MCF 10A (cell line): ENCODE results near the gene HRK. TPM values are rescaled to one million over a fixed set of nuclear protein-coding genes. Genes with fewer than 3 reads are reported as not detected.

Experiments
- BruUV-seq: library from RNA; stranded (reverse); fragments of 400-500 nt; replicated peaks from 2 replicates; lab custom pipeline; 2021; lab: Mats Ljungman, UMichigan
- CTCF ChIA-PET: fragments of 300-600 bp; sonication (Branson Sonifier 250); formaldehyde crosslinking; extraction: SDS; loops from one replicate; lab custom pipeline; 2021; ENCODE audit warnings: antibody characterized with exemption, inconsistent platforms; lab: Yijun Ruan, JAX
- POLR2A ChIA-PET: fragments of 300-600, 350-650 bp; sonication (Branson Sonifier 250); formaldehyde crosslinking; extraction: SDS; loops from one replicate; lab custom pipeline; 2020; ENCODE audit warnings: antibody characterized with exemption, inconsistent platforms; lab: Yijun Ruan, JAX
- DNase-seq: peaks from one replicate; pipeline ENCODE4 v3.0.0-alpha.2; 2018; ENCODE audit not compliant: unreplicated experiment
- H3K27ac Mint-ChIP-seq: one replicate; pipeline ENCODE4 v1.8.0; 2022; ENCODE audit warnings: mild to moderate bottlenecking, low read depth, mixed read lengths; ENCODE audit not compliant: unreplicated experiment
- H3K27me3 Mint-ChIP-seq: one replicate; pipeline ENCODE4 v1.8.0; 2022; ENCODE audit warnings: mixed read lengths; ENCODE audit not compliant: insufficient read depth, unreplicated experiment
- H3K36me3 Mint-ChIP-seq: one replicate; pipeline ENCODE4 v1.8.0; 2022; ENCODE audit warnings: mild to moderate bottlenecking, moderate library complexity, mixed read lengths; ENCODE audit not compliant: insufficient read depth, unreplicated experiment
- H3K4me1 Mint-ChIP-seq: one replicate; pipeline ENCODE4 v1.8.0; 2022; ENCODE audit warnings: mixed read lengths; ENCODE audit not compliant: insufficient read depth, unreplicated experiment
- H3K4me3 Mint-ChIP-seq: one replicate; pipeline ENCODE4 v1.8.0; 2022; ENCODE audit warnings: mild to moderate bottlenecking, moderate library complexity, mixed read lengths; ENCODE audit not compliant: unreplicated experiment
- H3K9me3 Mint-ChIP-seq: one replicate; pipeline ENCODE4 v1.8.0; 2022; ENCODE audit warnings: mixed read lengths; ENCODE audit not compliant: unreplicated experiment
- intact Hi-C: fragments of 100-400 bp; cut with micrococcal nuclease; formaldehyde crosslinking; loops from 2 replicates; pipeline ENCODE4 v1.14.1; 2022
- total RNA-seq: library from RNA; stranded (reverse); gene quantifications from 2 replicates; pipeline ENCODE4 v1.2.3, GENCODE V29; 2022
- TF ChIP-seq, protein P1 (sequence below): fragments of 200-600 bp; IDR thresholded peaks from one replicate; pipeline ENCODE4 v1.8.0; 2022; ENCODE audit warnings: antibody characterized with exemption, mild to moderate bottlenecking; ENCODE audit not compliant: unreplicated experiment

Gene HRK
- total RNA-seq, 1 experiment from 2014 or later, result 3.0 TPM

DNA sequence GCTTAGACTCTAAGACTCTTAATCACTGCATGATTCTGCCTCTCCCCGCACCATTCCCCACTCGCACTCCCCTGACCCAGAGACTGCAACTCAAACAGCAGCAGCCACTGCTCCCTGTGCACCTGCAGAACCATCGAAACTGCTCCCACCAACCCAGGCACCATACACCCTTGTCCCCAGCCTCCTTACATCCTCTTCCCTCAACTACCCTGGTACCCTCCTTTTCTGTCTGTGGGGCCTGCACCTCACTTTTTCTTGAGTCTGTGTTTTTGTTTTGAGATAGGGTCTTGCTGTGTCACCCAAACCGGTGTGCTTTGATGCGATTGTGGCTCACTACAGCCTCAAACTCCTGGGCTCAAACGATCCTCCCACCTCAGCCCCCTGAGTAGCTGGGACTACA is 73.7 kb downstream of the HRK start:
- TF ChIP-seq, protein P1, sequence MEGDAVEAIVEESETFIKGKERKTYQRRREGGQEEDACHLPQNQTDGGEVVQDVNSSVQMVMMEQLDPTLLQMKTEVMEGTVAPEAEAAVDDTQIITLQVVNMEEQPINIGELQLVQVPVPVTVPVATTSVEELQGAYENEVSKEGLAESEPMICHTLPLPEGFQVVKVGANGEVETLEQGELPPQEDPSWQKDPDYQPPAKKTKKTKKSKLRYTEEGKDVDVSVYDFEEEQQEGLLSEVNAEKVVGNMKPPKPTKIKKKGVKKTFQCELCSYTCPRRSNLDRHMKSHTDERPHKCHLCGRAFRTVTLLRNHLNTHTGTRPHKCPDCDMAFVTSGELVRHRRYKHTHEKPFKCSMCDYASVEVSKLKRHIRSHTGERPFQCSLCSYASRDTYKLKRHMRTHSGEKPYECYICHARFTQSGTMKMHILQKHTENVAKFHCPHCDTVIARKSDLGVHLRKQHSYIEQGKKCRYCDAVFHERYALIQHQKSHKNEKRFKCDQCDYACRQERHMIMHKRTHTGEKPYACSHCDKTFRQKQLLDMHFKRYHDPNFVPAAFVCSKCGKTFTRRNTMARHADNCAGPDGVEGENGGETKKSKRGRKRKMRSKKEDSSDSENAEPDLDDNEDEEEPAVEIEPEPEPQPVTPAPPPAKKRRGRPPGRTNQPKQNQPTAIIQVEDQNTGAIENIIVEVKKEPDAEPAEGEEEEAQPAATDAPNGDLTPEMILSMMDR, result no peak
- CTCF ChIA-PET, result interaction anchor here (0.6 to 0.7 kb wide), 2 partner anchors 814 to 1050 kb away, joined by 3 to 4 read pairs; no protein-coding TSS in a partner anchor
- Mint-ChIP-seq H3K36me3 (no peaks in the 10 kb centered on the region), H3K27ac (no peak overlapping the region), H3K27me3 (no peaks in the 10 kb centered on the region), H3K4me1 (peaks cover 7% of the 10 kb centered on the region), H3K4me3 (no peak overlapping the region), H3K9me3 (no peaks in the 10 kb centered on the region)
- no peak for DNase-seq
- POLR2A ChIA-PET, result interaction anchor here (0.7 kb wide), 1 partner anchor 17 kb away, joined by 6 read pairs; no protein-coding TSS in a partner anchor
- no TSS peak for BruUV-seq
- intact Hi-C loops, result no loop called here

DNA sequence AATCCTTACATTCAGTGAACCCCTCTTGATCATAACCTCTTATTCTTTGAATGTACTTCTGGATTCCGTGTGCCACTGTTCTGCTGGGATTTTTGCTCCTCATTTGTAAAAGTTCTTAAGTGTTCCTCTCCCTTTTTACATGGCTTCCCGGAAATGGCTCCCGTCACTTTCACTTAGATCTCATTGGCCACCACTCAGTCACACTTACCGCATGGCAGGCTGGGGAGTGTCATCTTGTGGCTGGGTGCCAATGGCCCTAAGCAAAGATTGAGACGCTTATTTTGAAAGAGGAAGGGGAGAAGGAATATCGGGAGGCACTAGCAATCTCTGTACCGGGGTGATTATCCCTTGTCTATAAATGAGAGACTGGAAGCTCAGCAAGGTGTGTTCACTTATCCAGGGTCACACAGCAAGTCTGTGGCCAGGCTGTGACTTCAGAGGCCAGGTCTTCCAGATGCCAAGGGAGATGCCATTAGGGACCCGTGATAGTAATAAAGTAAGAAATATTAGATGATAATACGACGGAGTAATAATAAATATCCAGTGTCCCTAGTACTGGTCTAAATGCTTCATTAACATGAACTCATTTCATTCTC is 74.3 kb downstream of the HRK start:
- Mint-ChIP-seq H3K9me3 (no peaks in the 10 kb centered on the region), H3K36me3 (no peaks in the 10 kb centered on the region), H3K4me1 (peaks cover 7% of the 10 kb centered on the region), H3K4me3 (no peak overlapping the region), H3K27me3 (no peaks in the 10 kb centered on the region), H3K27ac (no peak overlapping the region)
- intact Hi-C loops, result no loop called here
- peak; percentile 41 for DNase-seq
- POLR2A ChIA-PET, result no interaction called here
- BruUV-seq, result no TSS peak
- TF ChIP-seq, protein P1, result no peak
- CTCF ChIA-PET, result interaction anchor here (0.6 to 0.7 kb wide), 4 partner anchors 15 to 318 kb away, joined by 3 to 9 read pairs (median 4); no protein-coding TSS in a partner anchor

Other genes with a start within 250 kb of the HRK start
- 26.2 and 37.1 TPM in 2 replicates for gene SPRING1, start 143.4 kb downstream of the HRK start, total RNA-seq
- 7.2 and 10.5 TPM in 2 replicates for gene RNFT2, start 143.1 kb downstream of the HRK start, total RNA-seq
- 24.2 and 24.8 TPM in 2 replicates for gene FBXW8, start 29.5 kb upstream of the HRK start, total RNA-seq
- gene TESC, start 218.0 kb upstream of the HRK start, total RNA-seq, result not detected in 2 replicates